IMR-90 (cell line): ENCODE data around the gene ORM1. TPM values are rescaled to one million over a fixed set of nuclear protein-coding genes. Genes with fewer than 3 reads are reported as not detected.

ENCODE experiments used
- ATAC-seq: fragments of 200-7000 bp; cut with Tn5 transposase; 2 replicates; pipeline ENCODE4 v1.9.1; 2020; ENCODE audit warnings: low read depth, mild to moderate bottlenecking, moderate library complexity
- BruUV-seq: library from RNA; stranded (reverse); fragments of 400-500 nt; replicated peaks from 2 replicates; lab custom pipeline; 2021; lab: Mats Ljungman, UMichigan
- CTCF ChIA-PET: fragments of 300-600 bp; formaldehyde crosslinking; extraction: SDS; loops from one replicate; lab custom pipeline; 2021; ENCODE audit warnings: antibody characterized with exemption; lab: Yijun Ruan, JAX
- POLR2A ChIA-PET: fragments of 300-600 bp; sonication (Branson Sonifier 250); formaldehyde crosslinking; loops from one replicate; lab custom pipeline; 2022; ENCODE audit warnings: antibody characterized with exemption; ENCODE audit not compliant: unreplicated experiment; lab: Charles Lee
- DNase-seq: peaks from one replicate; pipeline ENCODE4 v3.0.0; 2013
- H2AFZ ChIP-seq: replicated peaks from 2 replicates; pipeline ENCODE3; 2013; ENCODE audit warnings: low read length, mild to moderate bottlenecking; ENCODE audit not compliant: poor library complexity
- H2AK5ac ChIP-seq: 2 replicates; pipeline ENCODE4 v1.6.1; 2013; ENCODE audit warnings: low read depth, low read length, inconsistent platforms
- H2AK9ac ChIP-seq: replicated peaks from 2 replicates; pipeline ENCODE3; 2013; ENCODE audit warnings: mild to moderate bottlenecking, low read depth, low read length, moderate library complexity; ENCODE audit not compliant: poor library complexity
- H2BK120ac ChIP-seq: 2 replicates; pipeline ENCODE4 v1.6.1; 2013; ENCODE audit warnings: low read depth, low read length, inconsistent platforms
- H2BK15ac ChIP-seq: 3 replicates; pipeline ENCODE4 v1.6.1; 2013; ENCODE audit warnings: low read depth, low read length, inconsistent platforms
- H2BK20ac ChIP-seq: 2 replicates; pipeline ENCODE4 v1.6.1; 2013; ENCODE audit warnings: low read depth, mild to moderate bottlenecking, inconsistent platforms, low read length, moderate library complexity
- H2BK5ac ChIP-seq: 2 replicates; pipeline ENCODE4 v1.6.1; 2013; ENCODE audit warnings: mild to moderate bottlenecking, low read depth, low read length, inconsistent platforms; ENCODE audit not compliant: poor library complexity, severe bottlenecking
- H3K14ac ChIP-seq: replicated peaks from 2 replicates; pipeline ENCODE4 v1.6.1; 2013; ENCODE audit warnings: low read depth, low read length, inconsistent platforms
- H3K18ac ChIP-seq: 2 replicates; pipeline ENCODE4 v1.6.1; 2013; ENCODE audit warnings: low read depth, low read length, control low read depth
- H3K23ac ChIP-seq: 2 replicates; pipeline ENCODE4 v1.6.1; 2013; ENCODE audit warnings: low read depth, low read length, inconsistent platforms
- H3K27ac ChIP-seq: 2 replicates; pipeline ENCODE4 v1.5.1; 2013; ENCODE audit warnings: mild to moderate bottlenecking, control low read depth, low read length; ENCODE audit not compliant: insufficient read depth
- H3K27me3 ChIP-seq: 2 replicates; pipeline ENCODE4 v1.6.1; 2013; ENCODE audit warnings: low read length; ENCODE audit not compliant: control insufficient read depth, insufficient read depth
- H3K36me3 ChIP-seq: 2 replicates; pipeline ENCODE4 v1.6.1; 2013; ENCODE audit warnings: low read length, mixed read lengths; ENCODE audit not compliant: control insufficient read depth, insufficient read depth
- H3K4ac ChIP-seq: 2 replicates; pipeline ENCODE4 v1.6.1; 2013; ENCODE audit warnings: low read depth, low read length, inconsistent platforms
- H3K4me1 ChIP-seq: 2 replicates; pipeline ENCODE4 v1.6.1; 2013; ENCODE audit warnings: low read length, mixed read lengths; ENCODE audit not compliant: control insufficient read depth, insufficient read depth
- H3K4me2 ChIP-seq: 2 replicates; pipeline ENCODE4 v1.6.1; 2013; ENCODE audit warnings: low read depth, mild to moderate bottlenecking, control low read depth, low read length, moderate library complexity
- H3K4me3 ChIP-seq: 2 replicates; pipeline ENCODE4 v1.5.1; 2013; ENCODE audit warnings: low read depth, mild to moderate bottlenecking, control low read depth, low read length, moderate library complexity; ENCODE audit not compliant: insufficient read depth
- H3K56ac ChIP-seq: 2 replicates; pipeline ENCODE4 v1.6.1; 2013; ENCODE audit warnings: low read length, inconsistent platforms; ENCODE audit not compliant: insufficient read depth; ENCODE audit errors: extremely low read depth
- H3K79me1 ChIP-seq, 2 experiments: 2 replicates each; pipeline ENCODE4 v1.6.1; 2013; ENCODE audit warnings: low read length in 2 of 2, inconsistent platforms in 1 of 2, low read depth in 1 of 2
- H3K9ac ChIP-seq: 2 replicates; pipeline ENCODE4 v1.6.1; 2013; ENCODE audit warnings: low read depth, low read length, control low read depth
- H3K9me1 ChIP-seq: 2 replicates; pipeline ENCODE4 v1.6.1; 2013; ENCODE audit warnings: low read length, inconsistent platforms; ENCODE audit not compliant: insufficient read depth
- H3K9me3 ChIP-seq: 2 replicates; pipeline ENCODE4 v1.6.1; 2013; ENCODE audit warnings: low read length; ENCODE audit not compliant: control insufficient read depth, insufficient read depth
- H4K20me1 ChIP-seq: 2 replicates; pipeline ENCODE4 v1.6.1; 2013; ENCODE audit warnings: low read length, inconsistent platforms; ENCODE audit not compliant: insufficient read depth
- H4K5ac ChIP-seq: 2 replicates; pipeline ENCODE4 v1.6.1; 2013; ENCODE audit warnings: mild to moderate bottlenecking, low read depth, low read length, control low read depth
- H4K8ac ChIP-seq, 2 experiments: 2 replicates each; pipeline ENCODE4 v1.6.1; 2013; ENCODE audit warnings: low read depth in 2 of 2, low read length in 2 of 2, control low read depth in 1 of 2, inconsistent platforms in 1 of 2
- H4K91ac ChIP-seq: 2 replicates; pipeline ENCODE4 v1.6.1; 2013; ENCODE audit warnings: low read depth, low read length, inconsistent platforms; ENCODE audit not compliant: insufficient read depth
- BHLHE40 ChIP-seq: fragments of 150-350 bp; IDR thresholded peaks from 2 replicates; pipeline ENCODE4 v1.6.1; 2016; ENCODE audit warnings: mild to moderate bottlenecking, low read depth, low read length
- CEBPB ChIP-seq: IDR thresholded peaks from 2 replicates; pipeline ENCODE4 v1.6.1; 2012; ENCODE audit warnings: low read depth, low read length, improper control_type of control experiment
- CHD1 ChIP-seq: IDR thresholded peaks from 2 replicates; pipeline ENCODE4 v1.6.1; 2012; ENCODE audit warnings: low read depth, low read length, improper control_type of control experiment
- CTCF ChIP-seq: conservative IDR thresholded peaks from 2 replicates; pipeline ENCODE4 v1.5.1; 2012; ENCODE audit warnings: mild to moderate bottlenecking, low read depth, low read length, improper control_type of control experiment
- FOS ChIP-seq: fragments of 150-350 bp; IDR thresholded peaks from 2 replicates; pipeline ENCODE4 v1.6.1; 2016; ENCODE audit warnings: low read depth, low read length
- MAFK ChIP-seq: IDR thresholded peaks from 2 replicates; pipeline ENCODE4 v1.6.1; 2012; ENCODE audit warnings: low read depth, low read length, improper control_type of control experiment
- MAZ ChIP-seq: IDR thresholded peaks from 2 replicates; pipeline ENCODE4 v1.6.1; 2012; ENCODE audit warnings: low read depth, mild to moderate bottlenecking, low read length, improper control_type of control experiment, moderate library complexity, borderline replicate concordance
- MXI1 ChIP-seq: IDR thresholded peaks from 2 replicates; pipeline ENCODE4 v1.6.1; 2012; ENCODE audit warnings: low read depth, mild to moderate bottlenecking, low read length, moderate library complexity, borderline replicate concordance
- NFE2L2 ChIP-seq: fragments of 150-350 bp; IDR thresholded peaks from 2 replicates; pipeline ENCODE4 v1.6.1; 2016; ENCODE audit warnings: low read depth, mild to moderate bottlenecking, low read length
- POLR2A ChIP-seq: IDR thresholded peaks from 2 replicates; pipeline ENCODE4 v1.6.1; 2012; ENCODE audit warnings: mild to moderate bottlenecking, low read depth, low read length
- RAD21 ChIP-seq: IDR thresholded peaks from 2 replicates; pipeline ENCODE4 v1.6.1; 2012; ENCODE audit warnings: low read length, improper control_type of control experiment
- RCOR1 ChIP-seq: IDR thresholded peaks from 2 replicates; pipeline ENCODE4 v1.6.1; 2012; ENCODE audit warnings: mild to moderate bottlenecking, low read length, improper control_type of control experiment; ENCODE audit not compliant: insufficient replicate concordance
- RFX5 ChIP-seq: IDR thresholded peaks from 2 replicates; pipeline ENCODE4 v1.8.0; 2012; ENCODE audit warnings: low read depth, mild to moderate bottlenecking, low read length, moderate library complexity
- SMC3 ChIP-seq: fragments of 150-350 bp; IDR thresholded peaks from 2 replicates; pipeline ENCODE4 v1.6.1; 2016; ENCODE audit warnings: low read depth, mild to moderate bottlenecking, antibody characterized with exemption, low read length, moderate library complexity
- WGBS, 2 experiments: methylation state at CpG; one replicate each; pipeline versions ENCODE4 v1.1.5 to v1.1.7; 2013; ENCODE audit warnings: missing lambda C conversion rate in 2 of 2; ENCODE audit not compliant: insufficient read length in 1 of 2; ENCODE audit errors: extremely low coverage in 2 of 2; 5-methylcytosine and 5-hydroxymethylcytosine counted together
- dilution Hi-C: fragments of 300-500 bp; cut with HindIII; formaldehyde crosslinking; loops from one replicate; pipeline ENCODE4 v1.14.3; 2018; ENCODE audit warnings: low sequenced_read_pairs; ENCODE audit not compliant: unreplicated experiment
- in situ Hi-C: fragments of 300-500 bp; cut with MboI; formaldehyde crosslinking; loops from 3 replicates; pipeline ENCODE4 v1.14.3; 2019; ENCODE audit warnings: low sequenced_read_pairs, inconsistent platforms, mixed read lengths
- intact Hi-C: fragments of 100-400 bp; cut with micrococcal nuclease; formaldehyde crosslinking; loops from 2 replicates; pipeline ENCODE4 v1.10.0; 2022
- polyA plus RNA-seq, 3 experiments: library from polyadenylated mRNA; depleted of rRNA; stranded (reverse); fragments of >200 nt; gene quantifications; 2 replicates each; pipeline ENCODE4 v1.2.3, GENCODE V29; 2012; ENCODE audit warnings: low replicate concordance in 1 of 3
- total RNA-seq: library from RNA; depleted of rRNA; stranded (reverse); fragments of >200 nt; gene quantifications from 2 replicates; pipeline ENCODE4 v1.2.3, GENCODE V29; 2012

The ORM1 gene
- total and polyA plus RNA-seq, 2 of the 4 experiments (the other 2 are of a cell fraction) = 0.18 TPM; not detected in 1

DNA sequence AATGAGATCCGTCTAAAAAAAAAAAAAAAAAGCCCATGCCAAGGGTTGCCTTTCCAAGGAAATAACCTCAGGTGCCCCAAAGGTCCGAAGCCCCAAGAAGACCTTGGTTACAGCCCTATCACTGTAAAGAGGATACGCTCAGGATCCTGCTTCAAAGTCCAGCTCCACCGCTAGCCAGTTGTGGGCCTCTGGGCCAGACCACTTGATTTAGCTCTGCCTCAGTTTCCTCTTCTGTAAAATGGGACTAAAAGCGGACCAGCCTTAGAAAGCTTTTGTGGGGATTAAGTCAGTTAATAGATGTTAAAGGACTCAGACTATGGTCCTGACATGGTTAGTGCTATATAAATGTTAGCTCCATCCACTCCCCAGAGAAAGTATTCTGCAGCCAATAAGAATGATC is 48.7 kb upstream of the ORM1 start:
- H3K27me3 ChIP-seq = no peaks in the 10 kb centered on the region
- H3K56ac ChIP-seq = no peak overlapping the region
- peaks cover 7% of the 10 kb centered on the region; the same call in 1 of the 2 replicates for H3K36me3 ChIP-seq
- peaks cover 4% of the 10 kb centered on the region for H4K20me1 ChIP-seq
- intact Hi-C loops (no loop called here), dilution Hi-C loops (no loop called here), in situ Hi-C loops (no loop called here)
- CTCF ChIA-PET = no interaction called here
- H3K18ac ChIP-seq = no peak overlapping the region
- H3K14ac ChIP-seq = no peak overlapping the region
- TF ChIP-seq BHLHE40 = no peak
- TF ChIP-seq CEBPB = no peak
- no peak for TF ChIP-seq FOS
- no peak for TF ChIP-seq RFX5
- TF ChIP-seq POLR2A = no peak
- no peak for TF ChIP-seq MAFK
- TF ChIP-seq MAZ = no peak
- TF ChIP-seq NFE2L2 = no peak
- TF ChIP-seq CTCF = no peak
- no peak for TF ChIP-seq RAD21
- no peak for TF ChIP-seq CHD1
- TF ChIP-seq SMC3 = no peak
- no peak for TF ChIP-seq RCOR1
- TF ChIP-seq MXI1 = no peak
- no peak overlapping the region for H2BK120ac ChIP-seq
- no peak for DNase-seq
- BruUV-seq = no TSS peak
- no peak overlapping the region for H2BK15ac ChIP-seq
- H4K5ac ChIP-seq = no peak overlapping the region
- peaks cover 32% of the 10 kb centered on the region for H3K9me1 ChIP-seq
- H2AK9ac ChIP-seq = no peak overlapping the region
- no peak overlapping the region for H3K4me3 ChIP-seq
- ATAC-seq = no peak
- H3K9ac ChIP-seq = no peak overlapping the region
- H4K91ac ChIP-seq = no peak overlapping the region
- no peak overlapping the region for H2AK5ac ChIP-seq
- no peaks in the 10 kb centered on the region for H3K9me3 ChIP-seq
- no peak overlapping the region for H2BK5ac ChIP-seq
- WGBS, 2 experiments = no CpG with 5 or more reads among the region's 5 CpGs
- H3K4ac ChIP-seq = no peak overlapping the region
- H2BK20ac ChIP-seq = no peak overlapping the region
- no peak overlapping the region for H3K23ac ChIP-seq
- POLR2A ChIA-PET = no interaction called here
- H3K4me1 ChIP-seq = peaks cover 27% of the 10 kb centered on the region
- H3K27ac ChIP-seq = no peak overlapping the region
- no peak overlapping the region for H3K4me2 ChIP-seq
- no peak overlapping the region for H2AFZ ChIP-seq
- no peak overlapping the region for H4K8ac ChIP-seq
- H3K79me1 ChIP-seq = peaks cover 7 to 24% of the 10 kb centered on the region in 2 experiments; a peak in 3 of 4 replicates
